CD1c-positive myeloid dendritic cell (primary cell): ENCODE results near the gene RBPMS2.

Experiments used
- DNase-seq: peaks from one replicate; pipeline ENCODE4 v3.0.0-alpha.2; 2016; ENCODE audit errors: extremely low spot score

The RBPMS2 gene

DNA sequence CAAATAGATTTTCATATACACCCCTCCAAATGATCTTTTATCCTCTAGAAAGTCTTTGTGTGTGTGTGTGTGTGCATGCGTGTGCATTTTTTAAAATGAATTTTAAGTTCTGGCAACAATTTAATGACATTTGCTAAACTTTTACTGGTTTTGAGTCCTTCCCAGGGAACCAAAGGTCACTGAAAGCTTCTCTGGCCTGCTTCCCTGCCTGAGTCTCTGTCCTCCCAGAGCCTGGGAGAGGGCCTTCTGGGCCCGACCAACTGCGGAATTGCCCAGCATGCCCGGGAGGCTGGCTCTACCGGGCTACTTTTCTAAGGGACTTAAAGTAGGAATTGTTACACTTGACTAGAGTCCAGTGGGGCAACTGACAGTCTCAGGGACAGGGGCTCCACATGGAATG, 7.4 kb upstream of the RBPMS2 start:
- no peak for DNase-seq

DNA sequence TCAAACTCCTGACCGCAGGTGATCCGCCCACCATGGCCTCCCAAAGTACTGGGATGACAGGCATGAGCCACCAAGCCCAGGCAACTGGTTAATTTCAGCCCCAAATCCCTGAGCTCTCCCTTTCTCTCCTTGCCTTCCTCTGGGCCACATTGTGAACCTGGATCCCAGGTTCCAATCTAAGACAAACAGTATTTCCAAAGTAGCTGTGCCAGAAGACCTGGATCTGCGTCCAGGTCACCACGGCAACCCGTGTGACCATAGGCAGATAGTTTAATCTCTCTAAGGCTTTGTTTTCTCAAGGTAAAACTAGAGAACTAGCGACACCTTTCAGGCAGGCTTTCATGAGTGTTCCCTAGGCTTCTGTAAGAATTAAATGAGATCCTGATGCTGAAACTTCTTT, 5.9 kb upstream of the RBPMS2 start:
- no peak for DNase-seq

DNA sequence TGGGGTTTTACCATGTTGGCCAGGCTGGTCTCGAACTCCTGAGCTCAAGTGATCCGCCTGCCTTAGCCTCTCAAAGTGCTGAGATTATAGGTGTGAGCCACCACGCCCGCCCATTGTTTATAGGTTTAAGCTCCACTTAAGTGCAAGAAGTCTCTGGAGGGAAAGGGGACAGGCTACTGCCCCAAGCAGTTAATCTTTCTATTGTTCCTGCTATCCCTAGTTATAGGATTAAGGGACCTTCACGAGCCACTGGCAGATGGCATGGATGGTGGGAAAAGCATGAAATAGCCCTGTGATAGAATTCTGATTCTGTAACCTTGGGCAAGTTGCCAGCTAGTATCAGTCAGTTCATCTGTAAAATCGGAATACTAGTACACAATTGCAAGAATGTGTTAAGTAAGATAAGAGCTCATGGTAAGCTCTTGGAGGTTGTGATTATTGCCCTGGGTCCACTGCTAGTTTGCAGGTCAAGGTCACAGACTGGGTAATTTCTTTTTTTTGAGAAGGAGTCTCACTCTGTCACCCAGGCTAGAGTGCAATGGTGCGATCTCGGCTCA, 5.3 kb upstream of the RBPMS2 start:
- no peak for DNase-seq

DNA sequence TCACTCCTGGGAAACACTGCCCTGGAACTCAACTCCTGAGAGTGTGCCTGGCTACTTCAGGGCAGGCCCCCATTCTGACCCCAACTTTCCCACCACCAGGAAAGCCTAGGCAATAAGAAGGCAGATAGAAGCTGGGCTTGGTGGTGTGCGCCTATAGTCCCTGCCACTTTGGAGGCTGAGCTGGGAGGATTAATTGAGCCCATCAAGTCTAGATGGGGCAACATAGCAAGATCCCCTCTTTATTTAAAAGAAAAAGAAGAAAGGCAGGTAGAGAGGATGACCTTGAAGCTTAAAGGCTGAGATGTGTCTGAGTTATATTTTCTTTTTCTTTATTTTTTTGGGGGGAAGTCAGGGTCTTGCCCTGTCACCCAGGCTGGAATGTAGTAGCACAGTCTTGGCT, 4.2 kb upstream of the RBPMS2 start:
- no peak for DNase-seq

DNA sequence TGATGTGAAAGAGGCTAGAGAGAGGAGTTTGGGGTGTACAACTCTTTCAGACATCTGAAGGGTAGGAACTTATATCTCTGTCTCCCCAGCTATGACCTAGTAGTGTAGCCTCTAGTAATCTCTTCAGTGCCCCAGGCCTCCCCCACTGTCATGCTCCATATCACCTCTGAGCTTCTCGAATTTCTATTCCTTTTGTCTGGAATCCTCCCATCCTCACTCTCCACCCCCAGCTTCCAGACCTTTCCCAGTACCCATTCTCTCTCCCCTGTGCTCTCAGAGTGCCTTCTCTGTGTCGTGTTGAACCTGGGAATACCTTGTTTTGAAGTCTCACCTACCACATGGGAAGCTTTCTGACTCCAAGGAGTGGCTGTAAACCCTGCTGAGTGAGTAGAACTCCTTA, 3.6 kb upstream of the RBPMS2 start:
- no peak for DNase-seq

DNA sequence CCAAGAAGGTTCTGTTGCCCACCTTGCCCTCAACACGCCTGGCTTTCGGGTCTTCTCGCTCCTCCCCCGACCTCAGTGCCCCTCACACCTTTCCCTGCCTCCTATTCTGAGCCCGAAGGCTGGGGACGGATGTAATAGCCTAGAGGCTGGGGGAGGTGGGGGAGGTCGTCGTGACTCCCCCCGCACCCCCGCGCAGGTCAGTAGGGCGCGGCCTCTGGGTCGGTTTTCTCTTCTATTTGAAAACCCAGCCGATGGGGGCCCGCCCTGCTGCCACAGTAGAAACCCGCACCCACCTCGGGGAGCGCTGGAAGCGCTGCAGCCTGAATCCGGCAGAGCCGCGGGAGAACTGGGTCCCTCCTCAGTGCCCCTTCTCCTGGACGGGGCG, 1.0 kb upstream of the RBPMS2 start:
- DNase-seq: no peak

DNA sequence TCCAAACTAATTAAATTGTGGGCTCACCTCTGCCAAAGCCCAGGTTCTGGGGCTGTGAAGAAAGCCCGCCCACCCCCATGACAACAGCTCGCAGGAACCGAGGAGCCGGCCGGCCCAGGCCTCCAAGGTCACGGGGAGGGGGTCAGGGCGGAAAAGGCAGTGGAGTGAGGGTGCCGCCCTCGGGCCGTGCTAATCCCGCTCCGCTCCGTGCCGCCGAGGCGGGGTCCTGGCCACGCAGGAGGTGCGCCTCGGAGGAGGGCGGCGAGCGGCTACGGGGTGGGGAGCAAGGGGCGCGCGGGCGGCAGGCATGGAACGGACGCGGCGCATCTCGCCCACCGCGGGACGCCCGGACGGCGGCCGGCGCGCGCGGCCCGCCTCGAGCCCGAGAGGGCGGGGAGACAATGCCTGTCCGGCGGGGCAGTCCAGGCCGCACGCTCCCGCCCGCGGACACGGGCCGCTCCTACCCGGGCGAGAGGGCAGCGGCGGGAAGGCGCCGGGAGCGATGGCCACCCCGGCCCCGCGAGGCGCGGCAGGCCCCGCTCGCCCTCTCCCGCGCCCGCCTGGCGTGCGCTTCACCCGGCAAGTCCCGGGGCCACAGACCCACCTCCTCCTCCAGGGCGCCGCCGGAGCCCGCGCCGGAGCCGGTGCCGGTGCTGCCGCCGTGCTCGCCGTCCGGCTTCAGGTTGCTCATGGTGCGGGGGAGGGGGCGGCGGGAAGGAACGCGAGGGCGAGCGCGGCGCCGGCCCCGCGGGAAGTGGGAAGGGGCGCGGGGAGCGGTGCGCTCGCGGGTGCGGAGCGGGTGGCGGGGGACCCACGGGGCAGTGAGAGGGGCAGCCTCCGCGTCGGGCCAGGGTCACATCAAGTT, 528 bp downstream of the RBPMS2 start:
- peak; percentile 23 for DNase-seq

DNA sequence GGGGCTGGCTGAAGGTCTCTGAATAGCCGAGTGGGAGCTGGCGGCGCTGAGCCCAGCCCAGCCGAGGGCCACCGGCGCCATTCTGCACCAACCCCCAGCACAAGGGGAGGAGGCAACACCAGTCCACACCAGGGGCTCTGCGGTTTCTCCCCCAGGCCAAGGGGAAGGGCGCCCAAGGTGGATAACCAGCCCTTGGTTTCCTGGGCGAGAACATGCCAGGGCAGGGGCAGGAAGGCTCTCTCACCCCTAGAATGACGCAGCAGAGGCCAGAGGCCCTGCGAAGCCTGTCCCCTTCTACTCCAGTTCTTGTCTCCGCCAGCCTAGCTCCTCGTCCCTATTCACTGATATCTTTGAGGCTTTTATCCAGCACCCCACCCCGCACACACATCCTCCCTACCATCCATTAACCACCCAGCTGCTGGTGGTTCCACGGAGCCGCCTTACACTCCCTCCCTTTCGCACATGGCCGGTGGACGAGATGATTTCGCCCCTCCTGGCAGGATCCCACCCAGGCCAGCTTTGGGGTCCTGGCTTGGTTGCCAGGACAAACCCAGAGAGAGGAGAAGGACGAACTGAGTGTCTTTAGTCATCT, 1.3 kb downstream of the RBPMS2 start:
- no peak for DNase-seq

DNA sequence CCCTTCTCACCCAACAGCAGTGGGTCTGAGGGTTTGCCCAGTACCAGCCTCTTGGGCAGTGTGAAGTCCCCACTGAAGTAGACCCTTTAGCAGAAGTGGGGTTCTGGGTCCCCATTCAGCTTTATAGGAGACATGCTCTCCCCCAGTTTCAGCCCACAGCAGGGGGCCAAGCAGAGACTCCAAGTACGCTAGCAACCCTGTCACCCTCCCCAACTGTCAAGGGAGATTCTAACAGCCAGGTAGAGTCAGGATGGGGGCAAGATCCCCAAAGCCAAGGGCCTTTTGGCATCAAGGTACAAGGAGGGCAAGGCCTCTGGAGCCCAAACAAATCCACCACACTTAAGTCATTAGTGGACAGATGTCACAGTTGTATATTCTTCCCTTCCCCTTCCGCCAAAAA, 1.8 kb downstream of the RBPMS2 start:
- no peak for DNase-seq

DNA sequence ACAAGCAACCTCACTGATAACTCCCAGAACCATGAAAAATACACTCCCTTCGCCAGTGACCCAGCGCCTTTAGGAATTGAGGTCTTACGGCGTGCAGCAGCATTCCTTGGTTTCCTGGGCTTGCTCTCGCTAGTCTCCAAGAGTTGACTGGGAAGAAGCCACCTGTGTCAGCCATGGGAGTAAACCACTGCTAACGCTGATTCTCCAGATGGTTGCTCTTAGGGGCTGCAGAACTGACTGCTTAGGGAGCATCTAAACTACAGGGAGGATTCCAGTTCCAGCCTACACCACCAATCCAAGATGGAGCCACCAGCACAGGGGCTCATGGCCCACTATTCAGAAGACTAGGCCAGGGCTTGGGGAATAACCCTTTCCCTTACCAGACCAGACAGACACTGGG, 2.4 kb downstream of the RBPMS2 start:
- no peak for DNase-seq

DNA sequence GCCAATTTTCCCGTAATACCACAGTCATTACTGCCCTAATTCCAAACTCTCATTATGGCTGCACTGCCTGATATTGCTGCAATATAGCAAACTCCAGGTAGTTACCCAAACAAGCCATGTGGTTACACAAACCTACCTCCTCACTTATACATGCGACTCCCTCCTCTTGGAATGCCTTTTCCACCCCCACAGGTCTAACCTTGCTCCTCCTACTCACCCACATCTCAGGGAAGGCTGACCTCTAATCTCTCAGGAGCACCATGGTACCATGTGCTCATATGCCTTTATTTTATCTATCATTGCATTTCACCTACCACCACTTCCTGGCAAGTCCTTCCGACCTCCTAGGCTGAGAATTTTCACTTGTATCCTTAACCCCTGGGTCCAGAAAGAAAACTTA, 2.9 kb downstream of the RBPMS2 start:
- no peak for DNase-seq

DNA sequence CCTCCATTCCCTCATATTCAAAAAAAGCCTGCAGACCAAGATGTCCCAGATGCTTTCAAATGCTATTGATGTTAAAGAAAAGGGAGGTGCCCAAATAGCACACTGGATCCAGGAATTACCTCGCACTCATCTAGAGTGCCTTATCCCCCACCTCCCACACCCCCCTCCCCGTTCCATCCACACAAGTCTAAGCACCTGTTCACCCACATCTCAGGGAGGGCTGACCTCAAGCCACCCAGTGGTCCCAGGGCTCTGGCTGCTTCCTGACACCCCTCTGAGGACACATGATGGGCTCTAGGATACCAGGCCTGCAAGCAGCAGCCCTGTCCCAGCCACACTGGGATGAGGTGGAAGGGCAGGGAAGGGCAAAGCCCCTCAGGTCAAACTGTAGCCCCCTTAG, 4.8 kb downstream of the RBPMS2 start:
- DNase-seq: no peak

DNA sequence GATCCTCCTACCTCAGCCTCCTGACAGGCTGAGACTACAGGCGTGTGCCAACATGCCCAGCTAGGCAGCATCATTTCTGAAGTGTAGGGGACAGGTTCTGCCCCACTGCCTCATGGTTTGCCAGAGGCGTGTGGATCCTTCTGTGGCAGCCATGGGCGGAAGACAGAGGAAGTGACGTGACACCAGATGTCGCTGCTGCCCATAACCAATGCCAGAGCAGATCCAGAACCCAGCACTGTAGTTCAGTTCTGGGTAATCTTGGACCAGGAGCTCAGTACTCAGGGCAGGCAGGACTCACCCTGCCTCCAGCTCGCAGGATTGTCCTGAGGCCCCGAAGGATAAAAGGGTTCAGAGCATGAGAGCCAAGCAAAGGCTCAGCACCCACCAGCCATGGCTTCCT, 8.2 kb downstream of the RBPMS2 start:
- peak; percentile 24 for DNase-seq

DNA sequence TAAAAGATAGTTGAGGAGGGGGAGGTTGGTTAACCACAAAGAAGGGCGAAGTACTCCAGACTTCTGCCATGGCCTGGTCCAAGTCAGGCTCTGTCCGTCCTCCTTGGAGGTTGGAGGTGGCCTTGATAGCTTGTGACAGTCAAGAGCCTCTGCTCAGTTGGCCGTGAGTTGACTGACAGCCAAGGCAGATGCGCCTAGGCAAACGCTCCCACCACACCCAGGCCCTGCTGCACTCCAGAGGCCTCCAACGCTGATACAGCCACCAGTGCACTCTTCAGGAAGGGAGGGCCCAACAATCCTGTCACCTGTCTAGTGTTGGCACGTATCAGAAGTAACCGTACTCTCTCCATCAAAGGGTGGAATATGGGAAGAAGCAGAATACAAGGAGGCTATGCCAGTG, 9.3 kb downstream of the RBPMS2 start:
- DNase-seq: no peak

DNA sequence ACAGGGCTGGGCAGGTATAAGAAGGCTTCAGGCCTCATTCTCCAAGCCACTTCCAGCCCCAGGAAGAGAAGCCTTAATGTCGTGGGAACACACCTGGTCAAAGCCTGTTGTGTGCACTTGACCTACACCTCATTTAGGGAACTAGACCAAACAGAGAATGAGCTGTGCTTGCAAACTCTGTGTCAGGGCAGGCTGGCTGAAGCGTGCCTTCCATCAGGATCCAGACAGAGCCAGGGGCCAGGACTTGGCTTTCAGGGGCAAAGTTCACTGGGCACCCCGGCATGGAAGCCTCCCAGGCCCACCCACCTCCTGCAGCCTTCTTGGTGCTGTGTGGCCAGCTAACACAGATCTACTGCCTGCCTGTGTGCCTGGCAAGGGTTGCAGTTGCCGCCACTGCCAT, 11.5 kb downstream of the RBPMS2 start:
- no peak for DNase-seq

DNA sequence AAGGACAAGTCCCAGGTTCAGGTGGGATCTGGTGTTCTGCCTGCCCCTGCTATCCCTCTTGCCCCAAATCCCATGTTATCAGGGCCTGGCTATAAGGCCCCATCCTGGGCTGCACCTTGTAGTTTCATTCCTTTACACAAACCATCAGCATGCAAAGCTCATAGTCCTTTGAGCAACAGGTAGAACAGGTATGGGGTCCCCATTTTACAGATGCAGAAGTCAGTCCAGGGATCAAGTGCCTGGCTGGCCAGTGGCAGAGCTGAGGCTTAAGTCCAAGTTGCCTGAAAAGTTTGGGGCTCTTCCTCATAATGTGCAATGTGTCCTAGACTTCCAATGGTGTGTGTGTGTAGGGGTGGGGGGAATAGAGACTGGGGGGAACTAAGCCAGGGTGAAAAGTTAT, 11.9 kb downstream of the RBPMS2 start:
- DNase-seq: no peak

DNA sequence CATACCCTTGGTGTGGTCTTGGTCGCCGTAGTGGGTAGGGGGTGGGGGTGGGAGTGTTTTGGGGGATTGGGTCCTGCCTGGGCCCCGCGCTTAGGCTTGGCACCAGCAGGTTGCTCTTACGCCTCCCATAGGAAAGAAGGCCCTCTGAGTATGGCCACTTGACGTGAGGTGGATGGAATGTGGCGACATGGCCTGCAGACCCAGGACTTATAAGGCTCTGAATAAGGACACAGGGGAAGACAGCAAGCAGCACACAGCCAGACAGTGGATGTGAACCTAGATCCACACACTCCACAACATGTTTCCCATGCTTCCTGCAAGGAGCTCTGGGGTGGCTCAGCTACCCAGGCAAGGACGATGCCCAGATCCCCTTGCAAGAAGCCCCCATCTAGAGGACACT, 12.4 kb downstream of the RBPMS2 start:
- DNase-seq: no peak

DNA sequence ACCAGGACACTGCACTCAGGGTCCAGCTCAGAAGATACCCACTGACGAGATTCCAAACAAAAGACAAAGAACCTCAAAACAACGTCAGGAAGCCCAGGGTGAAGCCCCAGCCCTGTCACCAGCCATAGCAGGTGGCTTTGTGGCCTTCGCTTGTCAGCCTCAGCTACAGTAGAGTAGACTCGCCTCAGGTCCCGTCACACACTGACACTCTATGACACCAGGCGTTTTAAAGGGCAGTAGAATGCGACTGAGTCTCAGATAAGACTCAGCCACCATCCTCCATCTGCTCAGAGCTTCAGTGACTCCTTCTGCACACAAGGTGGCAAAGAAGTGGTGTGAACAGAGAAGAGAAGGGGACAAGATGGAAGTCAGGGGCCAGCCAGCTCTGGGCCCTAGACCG, 12.8 kb downstream of the RBPMS2 start:
- DNase-seq: no peak

DNA sequence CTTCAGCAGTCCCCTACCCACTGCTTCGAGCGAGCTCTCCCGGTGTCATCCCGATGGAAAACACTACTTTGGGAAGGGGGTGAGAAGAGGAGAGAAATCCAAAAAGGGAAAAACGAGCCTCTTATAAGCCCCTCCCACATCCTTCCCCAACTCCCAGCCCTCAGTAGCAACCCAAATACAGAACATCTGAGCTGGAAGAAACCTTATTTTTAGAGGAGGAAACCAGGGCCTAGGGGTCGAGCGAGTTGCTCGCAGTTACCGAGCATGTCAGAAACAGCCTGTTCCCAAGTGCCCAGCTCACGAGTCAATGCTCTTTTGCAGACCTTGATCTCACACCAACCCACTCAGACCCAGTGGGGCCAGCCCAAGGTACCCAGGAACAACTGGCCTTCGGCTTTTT, 14.2 kb downstream of the RBPMS2 start:
- DNase-seq: no peak

DNA sequence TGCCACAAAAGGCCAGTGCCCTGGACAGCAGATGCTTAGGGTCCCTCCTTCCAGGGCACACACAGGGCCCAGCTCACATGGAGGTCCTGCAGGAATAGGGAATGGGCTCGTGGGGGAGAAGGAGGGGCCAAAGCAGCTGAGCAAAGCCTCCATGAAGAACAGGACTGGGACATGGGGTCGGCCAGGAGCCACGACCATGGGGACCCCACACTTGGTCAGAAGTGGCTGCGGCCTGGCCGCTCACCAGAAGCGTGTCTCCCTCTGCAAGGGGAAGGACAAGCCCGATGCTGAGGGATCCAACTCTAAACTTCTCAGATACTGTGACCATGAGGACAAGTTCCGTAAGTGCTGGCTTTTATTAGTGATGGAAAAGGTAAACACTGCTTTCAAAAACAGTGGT, 15.3 kb downstream of the RBPMS2 start:
- DNase-seq: no peak

DNA sequence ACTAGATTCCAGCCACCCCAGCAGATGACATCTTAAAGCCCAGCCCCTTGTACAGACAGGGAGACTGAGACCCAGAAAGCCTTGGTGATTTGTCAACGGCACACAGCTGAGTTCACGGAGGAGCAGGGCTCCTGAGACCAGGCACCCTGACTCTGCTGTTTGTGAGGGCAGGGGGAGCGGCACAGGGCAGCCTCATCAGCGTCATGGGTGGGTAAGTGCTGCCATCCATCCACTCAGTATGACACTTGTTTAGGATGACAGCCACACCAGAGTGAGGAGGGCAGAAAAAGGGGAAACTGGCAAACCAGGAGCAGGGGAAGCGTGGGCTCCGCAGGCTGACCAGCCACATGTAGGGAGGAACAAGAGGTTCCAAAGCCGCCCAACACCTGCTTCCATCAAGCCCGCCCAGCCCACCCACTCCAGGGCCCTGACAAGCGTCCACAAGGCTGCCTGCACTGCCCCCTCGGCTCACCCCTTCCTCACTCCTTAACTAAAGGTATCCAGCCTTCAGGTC, 19.9 kb downstream of the RBPMS2 start:
- peak; percentile 38 for DNase-seq

DNA sequence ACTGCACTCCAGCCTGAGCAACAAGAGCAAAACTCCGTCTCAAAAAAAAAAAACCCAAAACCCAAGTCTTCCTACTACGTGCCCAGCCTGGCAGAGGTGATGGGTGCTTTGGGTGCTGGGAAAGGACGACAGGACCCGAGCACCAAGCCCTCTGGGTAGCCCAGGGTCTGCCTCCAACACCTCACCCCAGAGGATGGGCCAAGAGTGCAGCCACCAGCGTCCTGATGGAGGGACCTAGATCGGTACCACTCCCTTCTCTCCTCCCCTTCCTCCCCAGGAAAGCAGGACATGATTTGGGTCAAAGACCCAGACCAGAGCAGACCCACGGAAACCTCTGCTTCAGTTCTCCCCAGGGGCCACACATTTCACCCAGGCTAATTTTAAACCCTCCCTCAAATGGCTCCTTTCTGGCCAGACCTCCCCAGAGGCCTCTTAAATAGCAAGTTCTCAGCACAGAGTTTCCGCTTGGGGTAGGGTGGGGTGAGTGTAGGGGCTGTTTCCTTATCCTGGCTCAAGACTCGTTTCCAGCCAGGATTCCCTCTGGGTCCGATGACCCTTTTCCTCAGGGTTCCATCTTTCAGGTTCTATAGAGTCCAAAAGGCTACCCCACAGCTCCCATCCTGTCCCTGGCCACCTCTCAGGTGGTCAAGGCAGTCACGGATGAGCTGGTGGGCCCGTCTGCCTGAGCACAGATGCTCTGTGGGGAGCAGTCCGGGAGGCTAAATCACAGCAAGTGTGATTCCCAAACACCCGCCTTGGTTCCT, 20.5 kb downstream of the RBPMS2 start:
- DNase-seq: no peak
